HK-2 (cell line): ENCODE measurements around the gene CD300A.
A peak's percentile ranks its signal among the peaks of the same experiment; 100 is the strongest.
"Not testable (repeated sequence)": the region's sequence is repeated elsewhere in the genome, so short reads cannot be mapped to it uniquely, and the experiment has no call there.

Experiments used
- DNase-seq: peaks from one replicate; pipeline ENCODE4 v3.0.0-alpha.2; 2018; ENCODE audit not compliant: unreplicated experiment

CD300A gene

GRCh38 chr17:74478420-74479100 is 12.1 kb downstream of the CD300A start:
- DNase-seq = no peak

GRCh38 chr17:74480290-74480689 is 13.9 kb downstream of the CD300A start:
- no peak for DNase-seq

GRCh38 chr17:74481621-74482020 is 15.2 kb downstream of the CD300A start:
- DNase-seq = no peak

- no peak for DNase-seq
These were observed 17.6 kb downstream of the CD300A start for GRCh38 chr17:74484066-74484465.

- DNase-seq = no peak
These were observed 18.7 kb downstream of the CD300A start for GRCh38 chr17:74485022-74485743.

GRCh38 chr17:74485841-74486240 is 19.4 kb downstream of the CD300A start:
- DNase-seq = no peak

- DNase-seq = not testable (repeated sequence)
These were observed 21.8 kb downstream of the CD300A start for GRCh38 chr17:74488276-74488675.

- no peak for DNase-seq
These were observed 24.3 kb downstream of the CD300A start for GRCh38 chr17:74490716-74491115.

GRCh38 chr17:74491626-74492025 is 25.2 kb downstream of the CD300A start:
- DNase-seq = no peak

- peak; percentile 54 for DNase-seq
These were observed 26.9 kb downstream of the CD300A start for GRCh38 chr17:74493331-74493833.

GRCh38 chr17:74497471-74497870 is 31.0 kb downstream of the CD300A start:
- DNase-seq = no peak

- DNase-seq = no peak
These were observed 33.6 kb downstream of the CD300A start for GRCh38 chr17:74499992-74500391.

GRCh38 chr17:74502861-74503260 is 36.4 kb downstream of the CD300A start:
- DNase-seq = no peak

- not testable (repeated sequence) for DNase-seq
These were observed 37.5 kb downstream of the CD300A start for GRCh38 chr17:74503949-74504348.

- DNase-seq = no peak
These were observed 41.7 kb downstream of the CD300A start for GRCh38 chr17:74508156-74508555.

- no peak for DNase-seq
These were observed 45.6 kb downstream of the CD300A start for GRCh38 chr17:74512036-74512435.

GRCh38 chr17:74512624-74513091 is 46.2 kb downstream of the CD300A start:
- DNase-seq = peak; percentile 10

GRCh38 chr17:74513987-74514631 is 47.7 kb downstream of the CD300A start:
- DNase-seq = peak; percentile 16

- no peak for DNase-seq
These were observed 48.3 kb downstream of the CD300A start for GRCh38 chr17:74514632-74515334.

- DNase-seq = no peak
These were observed 49.5 kb downstream of the CD300A start for GRCh38 chr17:74515941-74516340.

- DNase-seq = no peak
These were observed 50.3 kb downstream of the CD300A start for GRCh38 chr17:74516561-74517328.
